NCI-H345 treated with DMSO at 0.1 percent for 48 hours (cell line): Measurements from ENCODE around the gene SRP68.
A peak's percentile ranks its signal among the peaks of the same experiment; 100 is the strongest.

ENCODE experiments used
- DNase-seq: peaks from one replicate; lab custom pipeline; 2025; ENCODE audit not compliant: unreplicated experiment; lab: John Stamatoyannopoulos, UW

SRP68 gene

DNA sequence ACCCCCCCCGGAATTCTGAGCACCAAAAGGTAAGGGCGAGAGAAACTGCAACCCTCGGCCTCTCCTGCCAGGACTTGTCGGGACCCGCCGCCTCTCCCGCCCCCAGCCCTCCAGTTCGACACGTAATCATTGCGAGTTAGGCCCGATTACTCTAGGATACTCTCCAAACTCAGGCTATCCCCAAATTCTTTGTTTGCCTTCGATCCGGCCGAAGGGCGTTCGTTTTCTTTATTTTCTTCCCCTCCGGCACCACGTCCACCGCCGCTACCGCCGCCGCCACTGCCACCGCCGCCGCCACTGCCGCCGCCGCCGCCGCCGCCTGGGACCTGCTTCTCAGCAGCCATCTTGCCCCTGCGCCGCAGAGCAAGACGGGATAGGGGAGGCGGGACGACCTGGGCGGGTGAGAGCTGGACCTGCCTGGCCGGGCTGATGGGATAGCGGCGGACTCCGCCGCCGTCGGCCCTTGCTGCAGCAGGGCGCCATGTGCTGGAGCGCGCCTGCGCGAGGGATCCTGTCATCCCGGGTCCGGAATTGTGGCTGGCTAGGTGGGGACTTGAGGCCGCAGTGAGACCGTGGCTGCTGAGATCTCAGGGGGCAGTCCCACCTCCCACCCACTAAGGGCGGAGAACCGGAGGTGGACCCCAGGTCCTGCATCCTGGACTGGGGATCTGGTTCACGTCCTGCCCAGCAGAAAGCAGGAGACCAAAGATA is at the start of gene SRP68:
TSS of gene SRP68 (minus strand) at position 370 of the 711 bp plus-strand sequence. CDS start at position 344, 26 bp downstream.
- peak; percentile 92 for DNase-seq

DNA sequence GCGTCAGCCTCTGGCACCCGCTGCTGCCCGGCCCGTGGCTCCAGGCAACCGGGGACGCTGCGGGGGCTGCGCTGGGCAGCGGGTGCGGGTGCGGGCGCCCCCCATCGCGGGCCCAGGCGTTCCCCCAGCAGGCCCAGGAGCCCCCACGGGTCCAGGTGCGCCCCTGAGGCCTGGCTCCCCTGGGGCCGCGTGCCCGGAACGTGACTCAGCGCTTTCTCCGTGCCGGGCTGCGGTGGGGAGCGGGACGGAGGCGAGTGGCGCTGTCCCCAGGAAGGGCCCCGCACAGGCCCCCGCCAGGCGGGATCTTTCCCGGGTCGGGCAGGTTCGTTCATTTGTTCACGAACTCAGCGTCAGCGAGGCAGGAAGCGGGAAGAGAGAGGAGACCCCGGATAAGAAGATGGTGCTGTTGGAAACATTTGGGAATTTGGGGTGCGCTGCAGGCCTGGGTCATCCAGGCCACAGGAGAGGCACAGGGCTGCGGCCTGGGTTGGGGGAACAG is 49.7 kb upstream of the SRP68 start:
- no peak for DNase-seq

DNA sequence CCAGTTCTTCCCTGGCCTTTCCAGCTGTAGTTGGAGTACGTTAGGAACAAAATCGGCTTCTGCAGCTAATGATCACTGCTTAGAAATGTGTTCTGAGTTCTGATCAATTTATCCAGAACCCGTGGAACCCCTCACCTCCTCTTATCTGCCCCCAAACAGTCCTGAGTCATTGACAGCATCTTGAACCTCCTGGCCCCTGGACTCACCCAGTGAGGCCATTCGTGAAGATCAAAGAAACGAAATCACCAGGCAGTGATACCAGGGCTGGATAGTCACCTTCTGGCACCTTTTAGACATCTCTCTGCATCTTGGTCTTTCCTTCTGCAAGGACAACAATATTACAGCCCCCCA is 48.3 kb upstream of the SRP68 start:
- DNase-seq = no peak

- DNase-seq = no peak
Measured at GRCh38 chr17:76119409-76120371, 47.4 kb upstream of the SRP68 start.

DNA sequence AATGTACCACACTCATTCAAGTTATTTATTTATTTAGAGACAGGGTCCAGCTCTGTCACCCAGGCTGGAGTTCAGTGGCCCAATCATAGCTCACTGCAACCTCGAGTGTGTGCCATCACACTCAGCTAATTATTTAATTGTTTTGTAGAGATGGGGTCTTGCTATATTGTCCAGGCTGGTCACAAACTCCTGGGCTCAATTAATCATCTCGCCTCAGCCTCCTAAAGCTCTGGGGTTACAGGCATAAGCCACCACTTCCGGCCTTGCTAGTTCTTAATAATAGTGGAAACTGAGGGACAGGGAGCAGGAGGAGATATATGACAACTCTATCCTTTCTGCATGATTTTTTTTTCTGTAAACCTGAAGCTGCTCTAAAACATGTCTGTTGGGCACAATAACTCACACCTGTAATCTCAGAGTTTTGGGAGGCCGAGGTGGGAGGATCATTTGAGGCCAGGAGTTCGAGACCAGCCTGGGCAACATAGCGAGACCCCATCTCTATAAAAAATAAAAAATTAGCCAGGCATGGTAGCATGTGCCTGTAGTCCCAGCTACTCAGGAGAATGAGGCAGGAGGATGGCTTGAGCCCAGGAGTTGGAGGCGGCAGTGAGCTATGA is 42.9 kb upstream of the SRP68 start:
- DNase-seq = no peak

DNA sequence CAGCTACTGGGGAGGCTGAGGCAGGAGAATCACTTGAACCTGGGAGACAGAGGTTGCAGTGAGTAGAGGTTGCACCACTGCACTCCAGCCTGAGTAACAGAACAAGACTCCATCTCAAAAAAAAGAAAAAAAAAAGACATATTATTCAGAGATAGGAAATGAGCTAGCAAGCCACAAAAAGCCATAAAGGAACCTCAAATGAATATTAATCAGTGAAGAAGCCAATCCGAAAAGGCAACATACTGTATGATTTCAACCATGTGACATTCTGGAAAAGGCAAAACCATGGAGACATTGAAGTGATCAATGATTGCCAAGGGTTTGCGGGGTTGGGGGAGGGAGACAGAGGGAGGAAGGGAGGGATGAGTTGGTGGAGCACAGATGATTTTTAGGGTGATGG is 39.6 kb upstream of the SRP68 start:
- no peak for DNase-seq

- no peak for DNase-seq
Measured at GRCh38 chr17:76107509-76107908, 35.2 kb upstream of the SRP68 start.

DNA sequence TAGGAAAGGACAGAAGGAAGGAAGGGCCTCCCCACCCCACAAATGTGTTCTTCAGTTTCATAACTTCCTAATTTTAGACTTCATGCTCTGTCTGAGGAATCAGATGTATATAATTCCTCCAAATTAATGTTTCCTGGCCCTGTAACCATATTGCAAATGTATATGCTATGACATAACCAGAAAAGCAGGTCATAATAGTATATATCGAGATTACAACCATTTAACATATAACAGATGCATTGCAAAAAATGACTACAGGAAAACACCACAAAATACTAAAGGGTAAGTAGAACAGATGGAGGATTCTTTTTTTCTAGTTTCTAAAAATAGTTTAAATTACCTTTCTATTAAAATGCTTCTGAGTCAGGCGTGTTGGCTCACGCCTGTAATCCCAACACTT is 34.4 kb upstream of the SRP68 start:
- DNase-seq = no peak

DNA sequence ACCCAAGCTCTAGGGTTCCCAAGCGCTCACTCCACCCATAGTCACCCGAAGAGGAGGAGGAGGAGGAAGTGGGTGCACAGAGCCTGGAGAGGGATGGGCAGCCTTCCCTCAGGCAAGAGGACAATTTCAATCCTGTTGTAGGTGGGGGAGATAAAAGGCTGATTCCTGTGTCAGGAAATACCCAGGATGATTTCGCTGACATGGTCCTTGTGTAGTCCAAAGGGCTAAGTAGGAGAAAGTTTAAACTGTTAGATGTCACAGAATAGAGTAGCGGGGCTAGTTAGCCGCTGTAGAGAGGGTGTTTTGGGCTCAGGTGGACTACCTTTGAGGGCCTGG is 32.5 kb upstream of the SRP68 start:
- DNase-seq = no peak

DNA sequence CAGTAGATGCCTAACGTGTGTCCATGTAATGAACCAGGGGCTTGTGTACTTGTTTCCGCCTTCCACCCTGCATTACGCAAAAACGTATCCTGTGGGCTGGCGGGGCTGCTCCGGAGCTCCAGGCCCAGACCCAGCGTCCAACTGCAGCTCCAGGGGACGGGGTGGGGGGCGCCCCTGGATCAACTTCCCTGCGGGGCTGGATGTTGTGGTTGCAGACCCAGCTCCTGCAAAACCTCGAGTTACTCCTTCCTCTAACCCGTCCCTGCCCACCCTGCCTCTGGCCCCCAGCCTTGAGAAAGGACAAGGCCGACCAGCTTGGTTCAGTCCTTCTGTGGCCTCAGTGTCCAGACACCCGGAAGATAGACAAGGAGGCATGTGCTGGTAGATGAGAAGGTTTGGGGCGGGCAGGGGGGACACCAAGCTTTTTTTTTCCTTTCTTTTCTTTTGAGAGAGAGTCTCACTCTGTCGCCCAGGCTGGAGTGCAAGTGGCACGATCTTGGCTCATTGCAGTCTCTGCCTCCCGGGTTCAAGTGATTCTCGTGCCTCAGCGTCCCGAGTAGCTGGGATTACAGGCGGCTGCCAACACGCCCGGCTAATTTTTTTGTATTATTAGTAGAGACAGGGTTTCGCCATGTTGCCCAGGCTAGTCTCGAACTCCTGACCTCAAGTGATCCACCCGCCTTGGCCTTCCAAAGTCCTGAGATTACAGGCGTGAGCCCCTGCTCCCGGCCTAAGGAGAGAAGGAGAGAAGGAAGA is 32.0 kb upstream of the SRP68 start:
- no peak for DNase-seq

GRCh38 chr17:76103274-76104139 is 31.2 kb upstream of the SRP68 start, which contains the start of gene EXOC7:
Gene EXOC7, minus strand, starts transcription at chr17:76103787. Its CDS starts 95 bp downstream, at chr17:76103692.
- DNase-seq = peak; percentile 96

GRCh38 chr17:76102944-76103273 is 30.6 kb upstream of the SRP68 start:
- no peak for DNase-seq

DNA sequence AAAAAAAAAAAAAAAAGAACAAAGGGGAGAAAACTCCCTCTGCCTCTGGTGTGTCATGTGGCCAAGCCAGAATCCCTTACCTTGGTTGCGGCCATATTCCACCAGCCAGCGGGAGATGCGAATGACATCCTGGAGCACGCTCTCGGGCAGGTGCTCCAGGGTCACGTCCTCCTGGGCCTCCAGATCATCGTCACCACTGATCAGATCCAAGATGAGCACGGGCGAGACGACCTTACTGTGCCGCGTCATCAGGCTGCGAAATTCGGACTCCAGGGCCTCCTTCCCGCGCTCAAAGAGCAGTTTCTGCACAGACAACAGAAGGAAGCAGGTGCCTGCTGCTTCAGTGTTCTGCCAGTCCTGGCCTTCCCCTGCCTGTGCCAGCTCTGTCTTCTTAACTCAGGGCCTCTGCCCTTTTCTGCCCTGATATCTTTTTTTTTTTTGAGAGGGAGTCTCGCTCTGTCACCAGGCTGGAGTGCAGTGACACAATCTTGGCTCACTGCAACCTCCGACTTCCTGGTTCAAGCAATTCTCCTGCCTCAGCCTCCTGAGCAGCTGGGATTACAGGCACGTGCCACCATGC is 25.5 kb upstream of the SRP68 start:
- no peak for DNase-seq

DNA sequence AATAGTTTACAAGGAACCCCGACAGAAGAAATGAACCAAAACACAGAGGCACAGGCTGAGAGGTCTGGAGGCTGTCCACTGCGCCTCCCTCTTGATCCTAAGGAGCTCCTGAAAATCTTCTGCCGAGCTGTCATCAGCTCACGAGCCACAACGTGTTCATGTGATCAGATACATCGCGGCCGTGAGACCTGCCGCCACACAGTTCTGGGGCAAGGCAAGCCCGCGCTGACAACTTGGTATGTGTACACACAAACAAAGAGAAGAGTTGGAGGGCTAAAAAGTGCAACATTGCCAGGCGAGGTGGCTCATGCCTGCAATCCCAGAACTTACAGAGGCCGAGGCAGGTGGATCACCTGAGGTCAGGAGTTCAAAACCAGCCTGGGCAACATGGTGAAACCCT is 23.6 kb upstream of the SRP68 start:
- DNase-seq = no peak

DNA sequence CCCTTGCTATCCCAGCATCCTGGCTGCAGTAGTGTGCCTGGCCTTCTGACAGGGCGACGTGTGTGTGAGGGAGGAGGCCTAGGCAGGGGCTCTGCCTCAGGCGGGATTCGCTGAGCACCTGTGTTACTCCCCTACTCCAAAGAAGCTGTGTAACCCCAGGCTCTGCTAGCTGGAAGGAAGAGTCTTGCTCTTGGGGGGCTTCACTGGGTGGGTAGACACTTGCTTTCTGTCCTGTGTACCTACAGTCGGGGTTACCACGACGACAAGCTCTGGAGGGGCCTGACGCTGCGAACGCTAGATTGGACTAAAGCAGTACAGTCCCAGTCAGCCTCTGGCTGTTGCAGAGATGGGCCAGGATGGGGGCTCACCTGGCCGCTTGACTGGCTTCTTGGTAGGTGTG is 21.7 kb upstream of the SRP68 start:
- no peak for DNase-seq

DNA sequence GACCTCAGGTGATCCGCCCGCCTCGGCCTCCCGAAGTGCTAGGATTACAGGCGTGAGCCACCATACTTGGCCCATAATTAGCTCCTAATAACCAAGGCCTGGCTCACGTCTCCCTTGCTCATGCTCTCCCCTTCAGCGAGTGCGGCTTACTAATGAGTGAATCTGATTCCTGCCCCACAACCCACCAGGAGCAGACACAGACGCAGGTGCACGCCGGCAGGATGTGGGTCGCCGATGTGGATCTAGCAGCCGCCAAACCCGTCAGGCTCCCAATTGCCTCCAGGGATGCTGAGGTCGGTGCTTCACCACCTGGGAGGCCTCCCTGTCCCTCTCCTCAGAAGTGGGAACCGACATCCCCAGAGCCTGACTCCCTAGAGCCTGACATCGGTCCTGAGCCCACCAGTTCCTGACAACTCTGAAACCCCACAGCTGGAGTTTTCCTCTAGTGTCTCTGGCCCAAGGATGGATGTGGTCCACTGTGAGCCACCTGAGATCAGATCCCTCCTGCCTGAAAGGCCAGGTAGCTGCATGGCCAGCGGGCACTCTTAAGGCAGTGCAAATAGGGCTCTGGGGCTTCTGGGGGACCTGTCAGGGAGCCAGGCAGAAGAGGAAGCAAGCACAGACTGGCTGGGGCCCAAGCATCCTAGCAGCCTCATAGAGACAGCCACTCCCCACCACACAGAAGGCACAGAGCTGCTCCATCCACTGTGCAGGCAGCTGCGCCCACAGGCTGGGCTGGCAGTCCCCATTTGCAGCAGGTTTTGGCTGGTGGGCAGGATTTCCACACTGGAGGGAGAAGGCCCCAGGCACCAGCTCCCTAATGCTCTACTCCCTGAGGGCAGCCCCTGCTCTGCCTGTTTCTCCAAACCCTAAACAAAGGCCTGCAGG is 20.5 kb upstream of the SRP68 start:
- no peak for DNase-seq

GRCh38 chr17:76091526-76092286 is 19.4 kb upstream of the SRP68 start:
- no peak for DNase-seq

- DNase-seq = no peak
Measured at GRCh38 chr17:76090517-76091129, 18.3 kb upstream of the SRP68 start.
